Measurements from ENCODE around the gene POLK. TPM values are rescaled to one million over a fixed set of nuclear protein-coding genes. Genes with fewer than 3 reads are reported as not detected.

POLK gene
- total RNA-seq, 2 donors from 2014 or later: 18.8 to 33.5 TPM

GRCh38 chr5:75522025-75522424, 10.3 kb downstream of the POLK start:
- H3K36me3 ChIP-seq (replicated peaks in 1 of 2; ENCODE audit: insufficient read depth in 1 of 2, low read depth in 2 of 2): no peaks in the 10 kb centered on the region

GRCh38 chr5:75522542-75522941, 10.9 kb downstream of the POLK start:
- no peak for ATAC-seq
- H3K36me3 ChIP-seq (replicated peaks in 1 of 2; ENCODE audit: insufficient read depth in 1 of 2, low read depth in 2 of 2): no peaks in the 10 kb centered on the region
- WGBS, 2 donors: 97 to 98% methylated on average over 1 of the region's 1 CpG
- DNase-seq: no peak
- TF ChIP-seq POLR2A (IDR thresholded peaks at IDR 0.05) (no peak), CTCF (IDR thresholded peaks at IDR 0.05) (no peak)
- no peaks in the 10 kb centered on the region for H3K9me3 ChIP-seq
- intact Hi-C loops (cut with DNase I): no loop called here
- H3K27ac ChIP-seq: no peak overlapping the region
- no peak overlapping the region for H3K4me3 ChIP-seq
- no peaks in the 10 kb centered on the region for H3K27me3 ChIP-seq
- peaks cover 7% of the 10 kb centered on the region for H3K4me1 ChIP-seq

More at GRCh38 chr5:75522025-75522424, 10.3 kb downstream of the POLK start:
- Histone ChIP-seq H3K4me3 (no peak overlapping the region), H3K27ac (no peak overlapping the region), H3K9me3 (no peaks in the 10 kb centered on the region), H3K4me1 (peaks cover 7% of the 10 kb centered on the region), H3K27me3 (no peaks in the 10 kb centered on the region)
- DNase-seq: no peak
- no peak for ATAC-seq
- TF ChIP-seq CTCF (IDR thresholded peaks at IDR 0.05) (no peak), POLR2A (IDR thresholded peaks at IDR 0.05) (no peak)
- intact Hi-C loops (cut with DNase I): no loop called here

- Histone ChIP-seq H3K4me3 (no peak overlapping the region), H3K27me3 (no peaks in the 10 kb centered on the region), H3K9me3 (no peaks in the 10 kb centered on the region), H3K27ac (no peak overlapping the region), H3K4me1 (peaks cover 7% of the 10 kb centered on the region), H3K36me3 (replicated peaks in 1 of 2; ENCODE audit: insufficient read depth in 1 of 2, low read depth in 2 of 2) (no peaks in the 10 kb centered on the region)
- WGBS, 2 donors: 92 to 95% methylated on average over 1 of the region's 1 CpG
- DNase-seq: no peak
- no peak for ATAC-seq
- TF ChIP-seq POLR2A (IDR thresholded peaks at IDR 0.05): no peak
- no peak for TF ChIP-seq CTCF (IDR thresholded peaks at IDR 0.05)
- intact Hi-C loops (cut with DNase I): no loop called here
Observed at GRCh38 chr5:75523275-75523674, 11.6 kb downstream of the POLK start.

- no peaks in the 10 kb centered on the region for H3K9me3 ChIP-seq
- ATAC-seq (no peak), DNase-seq (no peak)
- TF ChIP-seq CTCF (IDR thresholded peaks at IDR 0.05) (no peak), POLR2A (IDR thresholded peaks at IDR 0.05) (no peak)
- intact Hi-C loops (cut with DNase I): no loop called here
- H3K27ac ChIP-seq: no peak overlapping the region
- peaks cover 1% of the 10 kb centered on the region for H3K4me1 ChIP-seq
- H3K36me3 ChIP-seq (replicated peaks in 1 of 2; ENCODE audit: insufficient read depth in 1 of 2, low read depth in 2 of 2): no peaks in the 10 kb centered on the region
- WGBS, 2 donors: 87 to 88% methylated on average over 3 of the region's 3 CpGs
- no peaks in the 10 kb centered on the region for H3K27me3 ChIP-seq
- no peak overlapping the region for H3K4me3 ChIP-seq
Observed at GRCh38 chr5:75524071-75524470, 12.4 kb downstream of the POLK start.

- ATAC-seq (no peak), DNase-seq (no peak)
- H3K36me3 ChIP-seq (replicated peaks in 1 of 2; ENCODE audit: insufficient read depth in 1 of 2, low read depth in 2 of 2): no peaks in the 10 kb centered on the region
- H3K27ac ChIP-seq: no peak overlapping the region
- intact Hi-C loops (cut with DNase I): no loop called here
- 92 to 96% methylated on average over 1 of the region's 1 CpG for WGBS, 2 donors
- TF ChIP-seq CTCF (IDR thresholded peaks at IDR 0.05): no peak
- no peak overlapping the region for H3K4me3 ChIP-seq
- H3K4me1 ChIP-seq: no peaks in the 10 kb centered on the region
- H3K9me3 ChIP-seq: no peaks in the 10 kb centered on the region
- no peaks in the 10 kb centered on the region for H3K27me3 ChIP-seq
Observed at GRCh38 chr5:75524591-75524990, 12.9 kb downstream of the POLK start.

All from body of pancreas (tissue), 4 donors.